ENCODE data around the gene TSPEAR. TPM values are rescaled to one million over a fixed set of nuclear protein-coding genes. Genes with fewer than 3 reads are reported as not detected.

The TSPEAR gene
- polyA plus RNA-seq, 1 experiment = not detected

DNA sequence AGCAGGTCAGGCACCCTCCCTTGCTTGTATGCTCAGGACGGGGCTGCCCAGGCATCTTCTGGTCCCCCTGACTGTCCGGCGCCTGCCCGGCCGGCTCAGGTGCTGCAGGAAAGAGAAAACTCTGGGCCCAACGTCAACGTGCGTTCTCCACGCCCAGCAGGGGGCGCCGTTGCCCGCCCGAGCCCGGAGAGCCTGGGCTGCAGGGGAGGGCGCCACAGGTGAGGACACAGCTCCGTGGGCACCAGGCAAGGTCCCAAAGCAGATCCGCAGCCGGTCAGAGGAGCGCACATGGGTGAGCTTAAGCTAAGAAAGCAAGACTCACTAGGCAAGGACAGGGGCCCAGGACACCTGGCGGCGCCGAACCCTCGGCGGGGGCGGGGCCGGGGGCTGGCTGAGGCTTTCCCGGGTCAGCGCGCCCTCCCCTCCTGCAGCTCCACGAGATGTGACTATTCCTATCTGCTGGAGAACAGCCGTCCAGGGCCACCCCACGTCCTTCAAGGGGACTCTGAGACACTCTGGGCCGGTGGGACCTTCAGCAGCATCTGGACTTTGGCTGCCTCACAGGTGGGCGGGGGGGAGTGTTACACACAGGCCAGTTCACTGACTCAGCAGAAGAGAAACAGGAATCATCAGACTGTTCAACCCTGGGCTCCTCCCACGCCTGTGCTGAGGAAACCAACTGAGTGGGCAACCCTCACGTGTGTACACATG lies 200.7 kb downstream of the TSPEAR start:
- peaks cover 1% of the 10 kb centered on the region for H3K27me3 ChIP-seq (ENCODE audit: control insufficient read depth, insufficient read depth, low read length)
- ChIA-PET CTCF (interaction anchor here (0.8 to 2.3 kb wide), 7 partner anchors 9 to 283 kb away, joined by 3 to 18 read pairs (median 4); no protein-coding TSS in a partner anchor), POLR2A (no interaction called here)
- TF ChIP-seq, protein P1, sequence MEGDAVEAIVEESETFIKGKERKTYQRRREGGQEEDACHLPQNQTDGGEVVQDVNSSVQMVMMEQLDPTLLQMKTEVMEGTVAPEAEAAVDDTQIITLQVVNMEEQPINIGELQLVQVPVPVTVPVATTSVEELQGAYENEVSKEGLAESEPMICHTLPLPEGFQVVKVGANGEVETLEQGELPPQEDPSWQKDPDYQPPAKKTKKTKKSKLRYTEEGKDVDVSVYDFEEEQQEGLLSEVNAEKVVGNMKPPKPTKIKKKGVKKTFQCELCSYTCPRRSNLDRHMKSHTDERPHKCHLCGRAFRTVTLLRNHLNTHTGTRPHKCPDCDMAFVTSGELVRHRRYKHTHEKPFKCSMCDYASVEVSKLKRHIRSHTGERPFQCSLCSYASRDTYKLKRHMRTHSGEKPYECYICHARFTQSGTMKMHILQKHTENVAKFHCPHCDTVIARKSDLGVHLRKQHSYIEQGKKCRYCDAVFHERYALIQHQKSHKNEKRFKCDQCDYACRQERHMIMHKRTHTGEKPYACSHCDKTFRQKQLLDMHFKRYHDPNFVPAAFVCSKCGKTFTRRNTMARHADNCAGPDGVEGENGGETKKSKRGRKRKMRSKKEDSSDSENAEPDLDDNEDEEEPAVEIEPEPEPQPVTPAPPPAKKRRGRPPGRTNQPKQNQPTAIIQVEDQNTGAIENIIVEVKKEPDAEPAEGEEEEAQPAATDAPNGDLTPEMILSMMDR (IDR thresholded peaks at IDR 0.05; ENCODE audit: insufficient read depth, low read depth, low read length) = peak; percentile 76
- H3K36me3 ChIP-seq (ENCODE audit: control insufficient read depth, insufficient read depth, low read length) = no peaks in the 10 kb centered on the region
- no peak for DNase-seq (ENCODE audit: low read depth)
- H3K4me3 ChIP-seq (ENCODE audit: low read depth, low read length) = no peak overlapping the region

DNA sequence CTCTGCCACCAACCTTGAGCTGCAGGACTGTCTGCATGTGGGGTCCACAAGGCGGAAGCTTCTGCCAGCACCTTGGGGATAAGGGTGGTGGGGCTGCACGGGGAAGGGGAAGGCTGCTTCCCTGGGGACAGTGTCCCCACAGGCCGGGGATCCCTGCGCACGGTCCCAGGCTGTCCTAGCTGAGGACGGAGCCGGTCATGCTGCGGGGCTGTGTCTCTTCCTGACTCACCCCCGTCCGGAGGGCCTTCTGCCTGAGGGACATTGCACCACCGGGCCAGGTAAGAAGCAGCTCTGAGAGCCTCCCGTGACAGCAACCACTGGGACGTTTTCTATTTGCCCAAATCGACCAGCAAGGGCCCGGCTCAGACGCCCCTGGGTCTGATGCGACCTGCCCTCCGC lies 201.3 kb downstream of the TSPEAR start:
- no peak for DNase-seq (ENCODE audit: low read depth)
- no peaks in the 10 kb centered on the region for H3K36me3 ChIP-seq (ENCODE audit: control insufficient read depth, insufficient read depth, low read length)
- peaks cover 1% of the 10 kb centered on the region for H3K27me3 ChIP-seq (ENCODE audit: control insufficient read depth, insufficient read depth, low read length)
- TF ChIP-seq, protein P1 (IDR thresholded peaks at IDR 0.05; ENCODE audit: insufficient read depth, low read depth, low read length) = no peak
- ChIA-PET CTCF (interaction anchor here (0.6 to 2.3 kb wide), 8 partner anchors 8 to 289 kb away, joined by 3 to 18 read pairs (median 4); no protein-coding TSS in a partner anchor), POLR2A (no interaction called here)
- H3K4me3 ChIP-seq (ENCODE audit: low read depth, low read length) = no peak overlapping the region

DNA sequence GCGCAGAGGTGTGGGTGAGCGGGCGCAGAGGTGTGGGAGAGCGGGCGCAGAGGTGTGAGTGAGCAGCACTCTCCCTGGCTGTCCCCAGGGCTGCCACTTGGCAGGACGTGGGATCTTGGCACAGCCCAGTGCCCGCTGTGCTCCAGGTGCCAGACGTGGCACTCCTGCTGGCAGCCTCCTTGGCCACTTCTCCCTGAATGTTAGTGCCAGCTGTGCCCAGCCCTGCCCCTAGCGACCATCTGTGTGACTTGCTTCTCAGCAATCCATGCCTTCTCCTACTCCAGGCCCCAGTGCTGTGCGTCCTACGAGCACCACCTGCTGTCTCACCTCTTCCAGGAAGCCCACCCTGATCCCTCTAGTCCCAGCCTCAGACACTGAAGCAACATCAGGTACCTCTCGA lies 201.8 kb downstream of the TSPEAR start:
- ChIA-PET CTCF (interaction anchor here (0.6 to 2.3 kb wide), 6 partner anchors 8 to 289 kb away, joined by 3 to 18 read pairs (median 5); no protein-coding TSS in a partner anchor), POLR2A (no interaction called here)
- Histone ChIP-seq H3K4me3 (ENCODE audit: low read depth, low read length) (no peak overlapping the region), H3K36me3 (ENCODE audit: control insufficient read depth, insufficient read depth, low read length) (no peaks in the 10 kb centered on the region), H3K27me3 (ENCODE audit: control insufficient read depth, insufficient read depth, low read length) (peaks cover 1% of the 10 kb centered on the region)
- TF ChIP-seq, protein P1 (IDR thresholded peaks at IDR 0.05; ENCODE audit: insufficient read depth, low read depth, low read length) = no peak
- DNase-seq (ENCODE audit: low read depth) = no peak

DNA sequence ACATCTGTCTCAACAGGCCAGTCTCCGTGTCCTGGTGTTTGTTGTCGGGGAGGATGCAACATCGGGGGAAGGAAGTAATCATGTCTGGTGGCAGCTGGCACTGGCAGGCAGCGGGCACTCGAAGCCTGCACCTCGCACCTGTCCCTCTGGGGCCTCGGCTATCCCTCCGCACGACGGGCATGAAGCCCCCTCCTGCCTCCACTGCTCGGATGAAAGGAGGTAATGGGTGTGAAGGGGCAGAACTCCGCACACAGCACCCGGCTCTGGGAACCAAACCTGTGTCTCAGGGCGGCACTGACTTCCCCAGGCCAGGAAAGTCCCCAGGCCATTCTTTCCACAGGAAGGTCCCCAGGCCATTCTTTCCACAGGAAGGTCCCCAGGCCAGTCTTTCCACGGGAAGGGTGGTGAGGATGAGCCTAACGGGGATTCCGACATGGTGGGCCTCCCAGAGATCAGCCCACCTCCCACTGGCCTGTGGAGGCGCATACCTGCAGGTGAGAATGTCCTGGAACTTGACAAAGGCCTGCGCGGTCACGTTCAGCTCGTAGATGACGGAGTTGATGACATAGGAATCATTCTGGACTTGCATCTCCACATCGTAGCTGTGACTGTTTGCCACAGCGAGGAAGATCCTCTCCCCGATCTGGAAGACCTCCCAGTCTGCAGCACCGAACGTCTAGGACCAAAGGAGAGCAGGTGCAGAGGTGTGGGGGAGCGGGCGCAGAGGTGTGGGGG lies 202.5 kb downstream of the TSPEAR start:
- Histone ChIP-seq H3K36me3 (ENCODE audit: control insufficient read depth, insufficient read depth, low read length) (no peaks in the 10 kb centered on the region), H3K27me3 (ENCODE audit: control insufficient read depth, insufficient read depth, low read length) (peaks cover 1% of the 10 kb centered on the region), H3K4me3 (ENCODE audit: low read depth, low read length) (no peak overlapping the region)
- ChIA-PET CTCF (interaction anchor here (1.1 kb wide), 1 partner anchor 284 kb away, joined by 3 read pairs; no protein-coding TSS in a partner anchor), POLR2A (no interaction called here)
- TF ChIP-seq, protein P1 (IDR thresholded peaks at IDR 0.05; ENCODE audit: insufficient read depth, low read depth, low read length) = no peak
- DNase-seq (ENCODE audit: low read depth) = no peak

DNA sequence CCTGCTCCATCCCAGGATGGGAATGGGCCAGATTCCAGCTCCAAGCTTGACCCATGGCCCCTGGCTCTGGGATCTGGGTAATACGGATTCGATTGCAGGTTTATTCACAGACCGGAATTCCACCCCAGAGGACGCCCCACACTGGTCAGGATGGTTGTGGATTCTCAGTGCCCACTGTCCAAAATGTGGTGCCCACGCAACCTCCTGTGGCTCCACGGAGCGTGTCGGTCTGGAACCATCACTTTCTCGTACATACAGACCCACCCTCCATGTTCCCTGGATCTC lies 203.0 kb downstream of the TSPEAR start:
- ChIA-PET POLR2A (no interaction called here), CTCF (interaction anchor here (1.1 kb wide), 1 partner anchor 285 kb away, joined by 3 read pairs; no protein-coding TSS in a partner anchor)
- no peak overlapping the region for H3K4me3 ChIP-seq (ENCODE audit: low read depth, low read length)
- H3K27me3 ChIP-seq (ENCODE audit: control insufficient read depth, insufficient read depth, low read length) = peaks cover 1% of the 10 kb centered on the region
- TF ChIP-seq, protein P1 (IDR thresholded peaks at IDR 0.05; ENCODE audit: insufficient read depth, low read depth, low read length) = no peak
- no peaks in the 10 kb centered on the region for H3K36me3 ChIP-seq (ENCODE audit: control insufficient read depth, insufficient read depth, low read length)
- DNase-seq (ENCODE audit: low read depth) = no peak

Measured in BJ (cell line).